Panc1 (cell line): ENCODE results near the gene MAG. TPM values are rescaled to one million over a fixed set of nuclear protein-coding genes. Genes with fewer than 3 reads are reported as not detected.

Source experiments
- ATAC-seq: fragments of 200-7000 bp; cut with Tn5 transposase; 2 replicates; pipeline ENCODE4 v1.9.1; 2020; ENCODE audit warnings: mild to moderate bottlenecking, moderate library complexity
- BruUV-seq: library from RNA; stranded (reverse); fragments of 400-500 nt; replicated peaks from 2 replicates; lab custom pipeline; 2021; lab: Mats Ljungman, UMichigan
- CTCF ChIA-PET: fragments of 300-600 bp; sonication (Branson Sonifier 250); formaldehyde crosslinking; loops from one replicate; lab custom pipeline; 2022; ENCODE audit warnings: antibody characterized with exemption; lab: Charles Lee
- POLR2A ChIA-PET: fragments of 300-600 bp; sonication (Branson Sonifier 250); formaldehyde crosslinking; loops from one replicate; lab custom pipeline; 2022; ENCODE audit warnings: antibody characterized with exemption; lab: Charles Lee
- DNase-seq: peaks from one replicate; pipeline ENCODE4 v3.0.0-alpha.2; 2010; ENCODE audit warnings: low read depth, low spot score
- H3K27ac ChIP-seq: 2 replicates; pipeline ENCODE4 v1.5.1; 2011; ENCODE audit warnings: mild to moderate bottlenecking, low read length, inconsistent platforms
- H3K27me3 ChIP-seq: fragments of 200-500 bp; sonication (Bioruptor generic); 2 replicates; pipeline ENCODE4 v1.6.0; 2014; ENCODE audit warnings: low read length, inconsistent platforms; ENCODE audit not compliant: control insufficient read depth, insufficient read depth
- H3K36me3 ChIP-seq: fragments of 200-500 bp; sonication (Bioruptor generic); 2 replicates; pipeline ENCODE4 v1.5.1; 2014; ENCODE audit warnings: inconsistent platforms, mild to moderate bottlenecking, low read length, moderate library complexity; ENCODE audit not compliant: control insufficient read depth, insufficient read depth
- H3K4me1 ChIP-seq: 2 replicates; pipeline ENCODE4 v1.5.1; 2011; ENCODE audit warnings: inconsistent platforms, mild to moderate bottlenecking, low read length, moderate library complexity; ENCODE audit not compliant: control insufficient read depth, insufficient read depth
- H3K4me3 ChIP-seq, 2 experiments: 2 replicates each; pipeline ENCODE4 v1.5.1; 2011 to 2012; ENCODE audit warnings: low read depth in 2 of 2, low read length in 2 of 2, mild to moderate bottlenecking in 2 of 2, inconsistent platforms in 1 of 2, moderate library complexity in 1 of 2
- H3K9me3 ChIP-seq: fragments of 200-500 bp; sonication (Bioruptor generic); 2 replicates; pipeline ENCODE4 v1.5.1; 2014; ENCODE audit warnings: low read depth, mild to moderate bottlenecking, inconsistent platforms, low read length, moderate library complexity; ENCODE audit not compliant: control insufficient read depth, insufficient read depth
- CTCF ChIP-seq: fragments of 450-650 bp; IDR thresholded peaks from 2 replicates; pipeline ENCODE4 v1.5.1; 2017; ENCODE audit warnings: mild to moderate bottlenecking
- POLR2AphosphoS5 ChIP-seq: IDR thresholded peaks from 2 replicates; pipeline ENCODE4 v1.6.1; 2012; ENCODE audit warnings: mild to moderate bottlenecking, low read depth, low read length, moderate library complexity
- REST ChIP-seq, 2 experiments: IDR thresholded peaks; 2 replicates each; pipeline ENCODE4 v1.6.1; 2011 to 2012; ENCODE audit warnings: low read depth in 2 of 2, control low read depth in 1 of 2, low read length in 1 of 2, mild to moderate bottlenecking in 1 of 2, moderate library complexity in 1 of 2; ENCODE audit not compliant: insufficient read depth in 1 of 2
- SIN3A ChIP-seq: IDR thresholded peaks from 2 replicates; pipeline ENCODE4 v1.6.1; 2012; ENCODE audit warnings: low read depth, mild to moderate bottlenecking, low read length, moderate library complexity, borderline replicate concordance; ENCODE audit not compliant: insufficient read depth
- TCF7L2 ChIP-seq: IDR thresholded peaks from 2 replicates; pipeline ENCODE4 v1.6.1; 2011; ENCODE audit warnings: mild to moderate bottlenecking, low read depth, low read length, inconsistent platforms
- in situ Hi-C: cut with HindIII; loops from 2 replicates; pipeline ENCODE4 v1.10.0; 2016; ENCODE audit warnings: low sequenced_read_pairs, low pct_unique_long_range_greater_than_20kb
- intact Hi-C: fragments of 100-400 bp; cut with micrococcal nuclease; formaldehyde crosslinking; loops from one replicate; pipeline ENCODE4 v1.10.0; 2022; ENCODE audit not compliant: unreplicated experiment
- total RNA-seq: library from RNA; stranded (reverse); gene quantifications from one replicate; pipeline ENCODE4 v1.2.1, GENCODE V29; 2021; ENCODE audit not compliant: unreplicated experiment

The MAG gene
- total RNA-seq, 1 experiment from 2014 or later, result not detected

- CTCF ChIA-PET, result no interaction called here
- Histone ChIP-seq H3K4me1 (no peaks in the 10 kb centered on the region), H3K9me3 (no peaks in the 10 kb centered on the region), H3K4me3 (no peak overlapping the region), H3K36me3 (no peaks in the 10 kb centered on the region), H3K27me3 (no peaks in the 10 kb centered on the region; the same call in 1 of the 2 replicates), H3K27ac (no peak overlapping the region)
- in situ Hi-C loops, result no loop called here
- no peak for ATAC-seq
- no TSS peak for BruUV-seq
- intact Hi-C loops, result no loop called here
- no peak for DNase-seq
- no peak for TF ChIP-seq CTCF
- TF ChIP-seq REST (IDR thresholded peaks at IDR 0.05; ENCODE audit: insufficient read depth in 1 of 2, low read depth in 2 of 2, low read length in 1 of 2), result no peak
- TF ChIP-seq SIN3A, result no peak
- no peak for TF ChIP-seq POLR2AphosphoS5
- TF ChIP-seq TCF7L2, result no peak
- POLR2A ChIA-PET, result no interaction called here
Observed at GRCh38 chr19:35301961-35302360, 10.0 kb downstream of the MAG start.

GRCh38 chr19:35302446-35302845, 10.5 kb downstream of the MAG start:
- ATAC-seq (no peak), DNase-seq (no peak)
- Histone ChIP-seq H3K9me3 (no peaks in the 10 kb centered on the region), H3K4me1 (no peaks in the 10 kb centered on the region), H3K36me3 (no peaks in the 10 kb centered on the region), H3K4me3 (no peak overlapping the region), H3K27me3 (no peaks in the 10 kb centered on the region; the same call in 1 of the 2 replicates), H3K27ac (no peak overlapping the region)
- in situ Hi-C loops (no loop called here), intact Hi-C loops (no loop called here)
- CTCF ChIA-PET, result no interaction called here
- no TSS peak for BruUV-seq
- POLR2A ChIA-PET, result no interaction called here
- TF ChIP-seq REST (IDR thresholded peaks at IDR 0.05; ENCODE audit: insufficient read depth in 1 of 2, low read depth in 2 of 2, low read length in 1 of 2), result no peak
- no peak for TF ChIP-seq CTCF
- TF ChIP-seq SIN3A, result no peak
- TF ChIP-seq POLR2AphosphoS5, result no peak
